GM12891 (cell line): ENCODE results near the gene PIGV.
"Not testable (repeated sequence)": the region's sequence is repeated elsewhere in the genome, so short reads cannot be mapped to it uniquely, and the experiment has no call there.

Experiments used
- DNase-seq: peaks from one replicate; pipeline ENCODE4 v3.0.0; 2011; ENCODE audit warnings: low spot score; ENCODE audit not compliant: insufficient read length
- FAIRE-seq: peaks from 2 replicates; lab custom pipeline; 2011; peaks lifted over from hg19 to GRCh38; lab: Jason Lieb, UNC
- PAX5 ChIP-seq: IDR thresholded peaks from 2 replicates; pipeline ENCODE4 v1.6.1; 2011; ENCODE audit warnings: low read length, moderate library complexity, mild to moderate bottlenecking; ENCODE audit not compliant: insufficient read depth, severe bottlenecking
- POLR2A ChIP-seq: IDR thresholded peaks from 2 replicates; pipeline ENCODE4 v1.6.1; 2011; ENCODE audit warnings: low read depth, low read length, control low read depth
- POLR2AphosphoS5 ChIP-seq: IDR thresholded peaks from 2 replicates; pipeline ENCODE4 v1.6.1; 2011; ENCODE audit warnings: low read depth, low read length, control low read depth
- POU2F2 ChIP-seq: IDR thresholded peaks from 2 replicates; pipeline ENCODE4 v1.6.1; 2011; ENCODE audit warnings: low read depth, mild to moderate bottlenecking, control low read depth, low read length, moderate library complexity
- SPI1 ChIP-seq: IDR thresholded peaks from 2 replicates; pipeline ENCODE4 v1.6.1; 2011; ENCODE audit warnings: low read depth, low read length, control low read depth
- TAF1 ChIP-seq: IDR thresholded peaks from 2 replicates; pipeline ENCODE4 v1.6.1; 2011; ENCODE audit warnings: low read depth, low read length, control low read depth

Gene PIGV

GRCh38 chr1:26829184-26829911 is 41.6 kb downstream of the PIGV start:
- TF ChIP-seq TAF1 (no peak), SPI1 (no peak), POLR2A (no peak)
- DNase-seq (no peak), FAIRE-seq (no peak)

GRCh38 chr1:26831059-26831458 is 43.3 kb downstream of the PIGV start:
- no peak for DNase-seq
- FAIRE-seq, result no peak
- no peak for TF ChIP-seq TAF1
- no peak for TF ChIP-seq POLR2A
- TF ChIP-seq POLR2AphosphoS5, result no peak
- TF ChIP-seq SPI1, result no peak
- no peak for TF ChIP-seq PAX5
- no peak for TF ChIP-seq POU2F2

GRCh38 chr1:26831546-26832248 is 43.9 kb downstream of the PIGV start:
- no peak for FAIRE-seq
- TF ChIP-seq SPI1 (no peak), TAF1 (no peak), PAX5 (no peak), POLR2AphosphoS5 (no peak), POU2F2 (no peak)
- DNase-seq, result no peak

- FAIRE-seq (peak; percentile 56), DNase-seq (no peak)
- TF ChIP-seq POLR2AphosphoS5 (no peak), PAX5 (no peak), POLR2A (no peak), SPI1 (no peak), POU2F2 (no peak), TAF1 (no peak)
Measured at GRCh38 chr1:26832249-26832960, 44.7 kb downstream of the PIGV start.

GRCh38 chr1:26833432-26834405 is 46.0 kb downstream of the PIGV start:
- peak; percentile 87 for DNase-seq
- peak; percentile 98 for FAIRE-seq
- TF ChIP-seq POU2F2 (no peak), SPI1 (peak; percentile 9; the same call in 1 of the 2 replicates), POLR2A (peak; percentile 80), TAF1 (peak; percentile 75; the same call in 1 of the 2 replicates), POLR2AphosphoS5 (peak; percentile 82), PAX5 (peak; percentile 44)

GRCh38 chr1:26837665-26838064 is 49.9 kb downstream of the PIGV start:
- not testable (repeated sequence) for FAIRE-seq

GRCh38 chr1:26838474-26839338 is 51.0 kb downstream of the PIGV start:
- peak; percentile 76 for FAIRE-seq
- DNase-seq, result peak; percentile 48
- TF ChIP-seq POU2F2, result peak; percentile 58; the same call in 1 of the 2 replicates
- peak; percentile 85 for TF ChIP-seq SPI1
- no peak for TF ChIP-seq POLR2AphosphoS5

More at GRCh38 chr1:26837665-26838064, 49.9 kb downstream of the PIGV start:
- DNase-seq, result not testable (repeated sequence)

GRCh38 chr1:26839339-26839722 is 51.6 kb downstream of the PIGV start:
- no peak for TF ChIP-seq PAX5
- no peak for TF ChIP-seq SPI1
- no peak for TF ChIP-seq POU2F2
- TF ChIP-seq POLR2AphosphoS5, result no peak
- no peak for TF ChIP-seq TAF1
- FAIRE-seq (no peak), DNase-seq (no peak)

GRCh38 chr1:26839779-26840178 is 52.0 kb downstream of the PIGV start:
- FAIRE-seq (no peak), DNase-seq (no peak)
- TF ChIP-seq TAF1 (no peak), POU2F2 (no peak), POLR2A (no peak), SPI1 (no peak), PAX5 (no peak), POLR2AphosphoS5 (no peak)
